Smooth muscle cell (in vitro differentiated cells): ENCODE measurements around the gene SYNE4. TPM values are rescaled to one million over a fixed set of nuclear protein-coding genes. Genes with fewer than 3 reads are reported as not detected.
"Not testable (repeated sequence)": the region's sequence is repeated elsewhere in the genome, so short reads cannot be mapped to it uniquely, and the experiment has no call there.

Source experiments
- DNase-seq: peaks from one replicate; lab custom pipeline; 2025; ENCODE audit not compliant: unreplicated experiment; lab: John Stamatoyannopoulos, UW
- H2AFZ ChIP-seq: fragments of 200-600 bp; sonication (generic); 2 replicates; pipeline ENCODE4 v1.6.0; 2016; ENCODE audit warnings: antibody characterized with exemption, low read depth, mild to moderate bottlenecking
- H3F3A ChIP-seq: fragments of 200-600 bp; sonication (generic); 2 replicates; pipeline ENCODE4 v1.6.0; 2017; ENCODE audit warnings: antibody characterized with exemption, low read depth
- H3K27ac ChIP-seq: fragments of 200-600 bp; sonication (generic); 2 replicates; pipeline ENCODE4 v1.5.1; 2016; ENCODE audit warnings: low read depth, mild to moderate bottlenecking
- H3K27me3 ChIP-seq: fragments of 200-600 bp; sonication (generic); 2 replicates; pipeline ENCODE4 v1.6.1; 2016; ENCODE audit warnings: low read depth, mild to moderate bottlenecking
- H3K36me3 ChIP-seq: fragments of 200-600 bp; sonication (generic); 2 replicates; pipeline ENCODE4 v1.5.1; 2016; ENCODE audit warnings: low read depth
- H3K4me1 ChIP-seq: fragments of 200-600 bp; sonication (generic); 2 replicates; pipeline ENCODE4 v1.5.1; 2016; ENCODE audit warnings: low read depth
- H3K4me2 ChIP-seq: fragments of 200-600 bp; sonication (generic); 2 replicates; pipeline ENCODE4 v1.6.0; 2016; ENCODE audit warnings: mild to moderate bottlenecking
- H3K4me3 ChIP-seq: fragments of 200-600 bp; sonication (generic); 2 replicates; pipeline ENCODE4 v1.5.1; 2016; ENCODE audit warnings: mild to moderate bottlenecking
- H3K79me2 ChIP-seq: fragments of 200-600 bp; sonication (generic); 2 replicates; pipeline ENCODE4 v1.6.0; 2016; ENCODE audit warnings: low read depth, mild to moderate bottlenecking
- H3K9ac ChIP-seq: fragments of 200-600 bp; sonication (generic); 2 replicates; pipeline ENCODE4 v1.6.0; 2016; ENCODE audit warnings: low read depth
- H3K9me3 ChIP-seq: fragments of 200-600 bp; sonication (generic); replicated peaks from 2 replicates; pipeline ENCODE4 v1.5.1; 2016; ENCODE audit warnings: low read depth
- H4K20me1 ChIP-seq: fragments of 200-600 bp; sonication (generic); 2 replicates; pipeline ENCODE4 v1.6.0; 2016; ENCODE audit warnings: low read depth
- CTCF ChIP-seq: fragments of 200-600 bp; sonication (generic); IDR thresholded peaks from 2 replicates; pipeline ENCODE4 v1.5.1; 2017; ENCODE audit warnings: borderline replicate concordance, mild to moderate bottlenecking, antibody characterized with exemption; ENCODE audit not compliant: insufficient read depth, poor library complexity, severe bottlenecking
- WGBS: methylation state at CpG from one replicate; pipeline ENCODE4 v1.1.7; 2016; ENCODE audit warnings: low lambda C conversion rate; 5-methylcytosine and 5-hydroxymethylcytosine counted together
- polyA plus RNA-seq: library from polyadenylated mRNA; unstranded; fragments of >200 nt; fragmentation: Nextera tagmentation; extraction: Ambion mirVana; gene quantifications from 2 replicates; pipeline ENCODE4 v1.2.1, GENCODE V29; 2016
- total RNA-seq: library from RNA; depleted of rRNA; stranded (reverse); fragments of >200 nt; gene quantifications from 2 replicates; pipeline ENCODE4 v1.2.3, GENCODE V29; 2014

The SYNE4 gene
- total and polyA plus RNA-seq, 2 experiments from 2014 or later = 1.1 to 2.6 TPM

DNA sequence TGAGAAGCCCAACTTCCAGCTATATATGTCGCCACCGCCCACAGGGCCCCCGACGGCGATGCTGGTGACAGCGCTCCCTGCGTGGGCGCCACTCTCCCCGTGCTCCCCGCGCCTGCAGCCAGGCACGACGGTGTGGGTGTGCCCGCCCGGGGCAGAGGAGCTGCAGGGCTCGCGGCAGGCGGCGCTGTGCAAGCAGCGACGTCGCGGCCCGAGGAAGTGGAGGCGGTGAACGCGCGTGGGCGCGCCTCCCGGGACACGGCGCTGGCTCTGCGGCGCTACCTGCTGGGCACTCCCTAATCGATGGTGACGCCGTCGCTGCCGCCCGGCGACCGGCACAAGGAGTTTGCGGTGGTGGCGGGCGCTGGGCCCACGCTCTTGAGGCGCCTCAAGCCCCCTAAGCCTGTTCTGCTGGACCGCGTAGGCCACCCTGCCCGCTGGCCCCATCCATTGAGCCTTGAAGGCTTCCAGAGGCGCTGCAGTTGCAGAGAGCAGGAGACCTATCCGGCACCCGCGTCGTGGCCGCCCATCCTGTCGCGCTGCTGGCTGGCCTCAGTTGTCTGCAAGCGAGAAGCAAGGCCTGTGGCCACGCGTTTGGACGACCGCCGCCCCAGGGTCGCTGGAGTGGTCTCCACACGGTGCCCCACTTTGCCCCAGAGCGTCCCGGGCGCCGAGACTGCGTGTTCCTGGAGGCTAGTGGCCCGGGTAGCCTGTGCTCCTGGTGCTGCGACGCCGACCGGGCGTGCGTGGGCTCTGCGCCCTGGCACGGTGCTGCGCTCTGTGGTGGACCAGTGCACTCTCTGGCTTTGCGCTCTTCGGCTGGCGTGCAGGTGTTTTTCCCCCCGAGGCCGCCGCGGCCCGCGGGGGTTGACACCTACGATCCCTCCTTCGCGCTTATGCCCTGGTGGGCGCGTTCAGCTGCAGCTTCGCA, 49.3 kb downstream of the SYNE4 start:
- peaks cover 41% of the 10 kb centered on the region for H3K27me3 ChIP-seq
- H3K4me3 ChIP-seq = no peak overlapping the region
- H3K79me2 ChIP-seq = no peaks in the 10 kb centered on the region
- H4K20me1 ChIP-seq = no peaks in the 10 kb centered on the region
- no peak for DNase-seq
- H3K4me2 ChIP-seq = peak overlapping the region; percentile 32
- H3K36me3 ChIP-seq = no peaks in the 10 kb centered on the region
- no peak overlapping the region for H3K9ac ChIP-seq
- H3K9me3 ChIP-seq = no peaks in the 10 kb centered on the region
- TF ChIP-seq CTCF = peak; percentile 24
- no peak overlapping the region for H3K27ac ChIP-seq
- 21% methylated on average over 82 of the region's 97 CpGs for WGBS
- H3F3A ChIP-seq = no peaks in the 10 kb centered on the region
- H3K4me1 ChIP-seq = no peaks in the 10 kb centered on the region
- H2AFZ ChIP-seq = no peak overlapping the region

DNA sequence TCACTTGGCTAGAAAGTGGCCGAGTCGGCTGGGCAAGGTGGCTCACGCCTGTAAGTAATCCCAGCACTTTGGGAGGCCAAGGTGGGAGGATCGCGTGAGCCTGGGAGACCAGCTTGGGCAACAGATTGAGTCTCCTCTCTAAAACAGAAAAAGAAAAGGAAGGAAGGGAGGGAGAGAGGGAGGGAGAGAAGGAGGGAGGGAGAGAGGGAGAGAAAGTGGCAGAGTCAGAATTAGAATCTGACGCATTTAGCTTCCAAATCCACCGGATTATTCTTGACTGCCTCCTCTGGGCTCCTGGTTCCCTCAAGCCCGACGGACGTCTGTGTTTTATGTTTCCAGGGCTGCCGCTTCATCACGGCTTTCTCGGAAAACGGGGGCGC, 50.0 kb downstream of the SYNE4 start:
- Histone ChIP-seq H4K20me1 (no peaks in the 10 kb centered on the region), H3K27ac (no peak overlapping the region), H3K4me2 (peak overlapping the region; percentile 32), H3K27me3 (peaks cover 41% of the 10 kb centered on the region), H3F3A (no peaks in the 10 kb centered on the region), H2AFZ (no peak overlapping the region), H3K4me3 (no peak overlapping the region), H3K9me3 (no peaks in the 10 kb centered on the region), H3K36me3 (no peaks in the 10 kb centered on the region), H3K4me1 (no peaks in the 10 kb centered on the region), H3K79me2 (no peaks in the 10 kb centered on the region), H3K9ac (no peak overlapping the region)
- no peak for TF ChIP-seq CTCF
- 37% methylated on average over 13 of the region's 15 CpGs for WGBS
- DNase-seq = no peak

- not testable (repeated sequence) for H3K9me3 ChIP-seq, DNase-seq, H3K9ac ChIP-seq, H2AFZ ChIP-seq, H3K36me3 ChIP-seq, H3F3A ChIP-seq, H3K4me3 ChIP-seq, H4K20me1 ChIP-seq, H3K79me2 ChIP-seq, H3K27ac ChIP-seq, H3K4me2 ChIP-seq, H3K4me1 ChIP-seq
- peaks cover 41% of the 10 kb centered on the region for H3K27me3 ChIP-seq
- 84% methylated on average over 8 of the region's 8 CpGs for WGBS
Measured at GRCh38 chr19:35957411-35957810, 51.2 kb downstream of the SYNE4 start.

DNA sequence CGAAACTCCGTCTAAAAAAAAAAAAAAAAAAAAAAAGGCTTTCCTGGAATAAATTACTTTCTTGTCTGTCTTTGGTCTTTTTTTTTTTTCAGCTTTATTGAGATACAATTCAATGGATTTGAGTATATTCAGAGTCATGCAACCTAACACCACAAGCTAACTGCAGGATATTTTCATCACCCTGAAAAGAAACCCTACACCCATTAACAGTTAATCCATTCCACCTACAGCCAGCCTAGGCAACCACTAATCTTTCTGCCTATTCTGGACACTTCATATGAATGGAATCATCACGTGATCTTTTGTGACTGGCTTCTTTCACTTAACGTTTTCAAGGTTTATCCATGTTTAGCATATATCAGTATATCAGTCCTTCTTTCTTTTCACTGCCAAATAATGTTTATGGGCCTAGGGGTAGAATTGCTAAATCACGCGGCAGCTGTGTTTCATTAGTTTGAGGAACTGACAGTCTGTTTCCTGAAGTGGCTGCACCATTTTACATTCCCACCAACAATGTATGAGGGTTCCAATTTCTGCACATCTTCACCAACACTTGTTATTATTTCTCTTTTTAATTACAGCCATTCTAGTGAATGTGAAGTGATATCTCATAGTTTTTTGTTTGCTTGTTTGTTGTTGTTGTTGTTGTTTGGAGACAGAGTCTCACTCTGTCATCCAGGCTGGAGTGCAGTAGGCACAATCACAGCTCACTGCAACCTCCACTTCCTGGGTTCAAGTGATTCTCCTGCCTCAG, 52.6 kb downstream of the SYNE4 start:
- Histone ChIP-seq H3K79me2 (no peaks in the 10 kb centered on the region), H3K36me3 (no peaks in the 10 kb centered on the region), H2AFZ (no peak overlapping the region), H3K27ac (no peak overlapping the region), H3F3A (no peaks in the 10 kb centered on the region), H3K4me1 (no peaks in the 10 kb centered on the region), H3K9ac (no peak overlapping the region), H3K4me3 (no peak overlapping the region), H4K20me1 (no peaks in the 10 kb centered on the region), H3K9me3 (no peaks in the 10 kb centered on the region), H3K27me3 (peaks cover 36% of the 10 kb centered on the region), H3K4me2 (no peak overlapping the region)
- no peak for DNase-seq
- WGBS = 70% methylated on average over 6 of the region's 6 CpGs
- no peak for TF ChIP-seq CTCF
